Endothelial cell of umbilical vein (primary cell): ENCODE results near the gene ADAM8. TPM values are rescaled to one million over a fixed set of nuclear protein-coding genes. Genes with fewer than 3 reads are reported as not detected.

ENCODE experiments used
- BruUV-seq: library from RNA; stranded (reverse); fragments of 400-500 nt; replicated peaks from 2 replicates; lab custom pipeline; 2021; lab: Mats Ljungman, UMichigan
- CTCF ChIA-PET: fragments of 300-600, 350-600 bp; sonication (Branson Sonifier 250); formaldehyde crosslinking; loops from one replicate; lab custom pipeline; 2021; ENCODE audit warnings: antibody characterized with exemption, inconsistent platforms; lab: Charles Lee
- POLR2A ChIA-PET: fragments of 300-600, 350-600 bp; sonication (Branson Sonifier 250); formaldehyde crosslinking; loops from one replicate; lab custom pipeline; 2021; ENCODE audit warnings: antibody characterized with exemption, inconsistent platforms; lab: Charles Lee
- DNase-seq: peaks from one replicate; pipeline ENCODE4 v3.0.0-alpha.2; 2011; ENCODE audit warnings: low read depth, low spot score
- FAIRE-seq: peaks from 2 replicates; lab custom pipeline; 2011; peaks lifted over from hg19 to GRCh38; lab: Jason Lieb, UNC
- H2AFZ ChIP-seq: 2 replicates; pipeline ENCODE4 v1.6.0; 2012; ENCODE audit warnings: low read depth, low read length, control low read depth, inconsistent platforms
- H3K27ac ChIP-seq: 2 replicates; pipeline ENCODE4 v1.5.1; 2011; ENCODE audit warnings: low read depth, mild to moderate bottlenecking, control low read depth, low read length, moderate library complexity; ENCODE audit not compliant: insufficient read depth
- H3K27me3 ChIP-seq, 2 experiments: 2 replicates each; pipeline versions ENCODE4 v1.6.0 to v1.6.1; 2011; ENCODE audit warnings: low read length in 2 of 2, mixed read lengths in 1 of 2; ENCODE audit not compliant: control insufficient read depth in 2 of 2, insufficient read depth in 2 of 2
- H3K36me3 ChIP-seq, 2 experiments: 2 replicates in 1 of 2; 3 replicates in 1 of 2; pipeline ENCODE4 v1.5.1; 2011; ENCODE audit warnings: low read length in 2 of 2, mild to moderate bottlenecking in 1 of 2, moderate library complexity in 1 of 2; ENCODE audit not compliant: control insufficient read depth in 2 of 2, insufficient read depth in 2 of 2; ENCODE audit errors: extremely low read depth in 1 of 2
- H3K4me1 ChIP-seq: 3 replicates; pipeline ENCODE4 v1.5.1; 2011; ENCODE audit warnings: mild to moderate bottlenecking, low read length; ENCODE audit not compliant: control insufficient read depth, insufficient read depth; ENCODE audit errors: extremely low read depth
- H3K4me2 ChIP-seq: 2 replicates; pipeline ENCODE4 v1.6.1; 2011; ENCODE audit warnings: low read length, control low read depth, mixed read lengths; ENCODE audit not compliant: insufficient read depth
- H3K4me3 ChIP-seq, 3 experiments: fragments of 200-600 bp in 1 of 3; sonication (generic), shearing (Covaris generic) in 1 of 3; replicated peaks in 1 of 3; 2 replicates each; pipeline ENCODE4 v1.5.1; 2011 to 2016; ENCODE audit warnings: control low read depth in 3 of 3, low read length in 3 of 3, mild to moderate bottlenecking in 2 of 3, inconsistent platforms in 1 of 3, low read depth in 1 of 3, moderate library complexity in 1 of 3; ENCODE audit not compliant: insufficient read depth in 1 of 3
- H3K79me2 ChIP-seq: 2 replicates; pipeline ENCODE4 v1.6.0; 2012; ENCODE audit warnings: low read length, inconsistent platforms; ENCODE audit not compliant: control insufficient read depth, insufficient read depth
- H3K9ac ChIP-seq: replicated peaks from 2 replicates; pipeline ENCODE3; 2011; ENCODE audit warnings: low read length, control low read depth; ENCODE audit not compliant: insufficient read depth; ENCODE audit errors: extremely low read depth
- H3K9me1 ChIP-seq: replicated peaks from 3 replicates; pipeline ENCODE4 v1.6.0; 2011; ENCODE audit warnings: mild to moderate bottlenecking, low read length; ENCODE audit not compliant: control insufficient read depth, insufficient read depth; ENCODE audit errors: extremely low read depth
- H3K9me3 ChIP-seq: replicated peaks from 2 replicates; pipeline ENCODE4 v1.5.1; 2012; ENCODE audit warnings: low read length, inconsistent platforms; ENCODE audit not compliant: control insufficient read depth, insufficient read depth
- H4K20me1 ChIP-seq: replicated peaks from 2 replicates; pipeline ENCODE3; 2011; ENCODE audit warnings: mild to moderate bottlenecking, low read length; ENCODE audit not compliant: control insufficient read depth, insufficient read depth; ENCODE audit errors: extremely low read depth
- CTCF ChIP-seq, 2 donors: IDR thresholded peaks; 1 replicate in 1 of 2; 2 replicates in 1 of 2; pipeline ENCODE4 v1.5.1; 2011; ENCODE audit warnings: low read length in 2 of 2, mild to moderate bottlenecking in 2 of 2, moderate library complexity in 2 of 2, control low read depth in 1 of 2, inconsistent platforms in 1 of 2, low read depth in 1 of 2; ENCODE audit not compliant: insufficient read depth in 1 of 2; ENCODE audit errors: extremely low read depth in 1 of 2
- EZH2 ChIP-seq: IDR thresholded peaks from 2 replicates; pipeline ENCODE4 v1.6.1; 2012; ENCODE audit warnings: borderline replicate concordance, low read depth, mild to moderate bottlenecking, moderate library complexity, low read length, inconsistent platforms; ENCODE audit not compliant: severe bottlenecking
- FOS ChIP-seq: IDR thresholded peaks from 2 replicates; pipeline ENCODE4 v1.6.1; 2011; ENCODE audit warnings: mild to moderate bottlenecking, low read length, moderate library complexity, borderline replicate concordance; ENCODE audit not compliant: insufficient read depth
- GATA2 ChIP-seq: IDR thresholded peaks from 2 replicates; pipeline ENCODE4 v1.7.0; 2011; ENCODE audit warnings: low read depth, mild to moderate bottlenecking, moderate library complexity, mixed read lengths, low read length; ENCODE audit not compliant: insufficient read length, insufficient read depth
- JUN ChIP-seq: IDR thresholded peaks from 2 replicates; pipeline ENCODE4 v1.6.1; 2011; ENCODE audit warnings: borderline replicate concordance, low read depth; ENCODE audit not compliant: insufficient read length, insufficient read depth
- MAX ChIP-seq: IDR thresholded peaks from 2 replicates; pipeline ENCODE4 v1.6.1; 2011; ENCODE audit not compliant: insufficient read depth, insufficient read length
- MYC ChIP-seq: IDR thresholded peaks from one replicate; pipeline ENCODE4 v1.6.1; 2011; ENCODE audit warnings: mild to moderate bottlenecking, low read depth, low read length
- POLR2A ChIP-seq: IDR thresholded peaks from 2 replicates; pipeline ENCODE4 v1.6.1; 2012; ENCODE audit warnings: low read depth, mild to moderate bottlenecking, control low read depth, low read length
- POLR2AphosphoS5 ChIP-seq: IDR thresholded peaks from 2 replicates; pipeline ENCODE4 v1.6.1; 2012; ENCODE audit warnings: low read depth, mild to moderate bottlenecking, control low read depth, low read length, moderate library complexity; ENCODE audit not compliant: insufficient read depth
- dilution Hi-C: fragments of 300-500 bp; cut with MboI; formaldehyde crosslinking; loops from one replicate; pipeline ENCODE4 v1.15.0; 2019; ENCODE audit warnings: low sequenced_read_pairs; ENCODE audit not compliant: extremely low pct_ligation_motif_present
- intact Hi-C: fragments of 100-400 bp; cut with micrococcal nuclease; formaldehyde crosslinking; loops from one replicate; pipeline ENCODE4 v1.10.0; 2022
- polyA plus RNA-seq, 4 experiments: library from polyadenylated mRNA; depleted of rRNA in 3 of 4; stranded (reverse) in 3 of 4; unstranded in 1 of 4; fragments of >200 nt; gene quantifications; 2 replicates each; pipeline versions ENCODE4 v1.2.1 to v1.2.3, GENCODE V29; 2011 to 2012; ENCODE audit warnings: missing spikeins in 1 of 4
- total RNA-seq: library from RNA; stranded (reverse); gene quantifications from 2 replicates; pipeline ENCODE4 v1.2.3, GENCODE V29; 2021

Gene ADAM8
- total and polyA plus RNA-seq, 2 donors (not counting 3 experiments of a cell fraction or from before 2014, with no cell fraction given), result 0.51 to 0.55 TPM

- dilution Hi-C loops, result no loop called here
These were observed 61.1 kb downstream of the ADAM8 start for GRCh38 chr10:133215586-133215985.

GRCh38 chr10:133214468-133215410 lies 61.9 kb downstream of the ADAM8 start:
- Histone ChIP-seq H4K20me1 (no peaks in the 10 kb centered on the region), H3K79me2 (no peaks in the 10 kb centered on the region), H3K4me2 (no peak overlapping the region), H3K9me1 (no peaks in the 10 kb centered on the region), H3K9ac (no peak overlapping the region), H3K4me1 (no peaks in the 10 kb centered on the region), H3K9me3 (no peaks in the 10 kb centered on the region), H2AFZ (no peak overlapping the region), H3K27ac (no peak overlapping the region), H3K27me3 (no peaks in the 10 kb centered on the region), H3K36me3 (no peaks in the 10 kb centered on the region), H3K4me3 (no peak overlapping the region)
- intact Hi-C loops (no loop called here), dilution Hi-C loops (no loop called here)
- no peak for DNase-seq
- FAIRE-seq, result no peak
- CTCF ChIA-PET, result no interaction called here
- TF ChIP-seq POLR2AphosphoS5 (no peak), GATA2 (no peak), FOS (no peak), MAX (no peak), EZH2 (no peak), JUN (no peak), POLR2A (no peak), MYC (no peak), CTCF (IDR thresholded peaks at IDR 0.05; ENCODE audit: extremely low read depth in 1 of 2, insufficient read depth in 1 of 2, low read depth in 1 of 2, low read length in 2 of 2) (no peak)
- POLR2A ChIA-PET, result no interaction called here
- no TSS peak for BruUV-seq

More at GRCh38 chr10:133215586-133215985, 61.1 kb downstream of the ADAM8 start:
- no peak for DNase-seq
- Histone ChIP-seq H3K9me3 (no peaks in the 10 kb centered on the region), H3K27me3 (no peaks in the 10 kb centered on the region), H3K9me1 (no peaks in the 10 kb centered on the region), H3K4me1 (no peaks in the 10 kb centered on the region), H3K27ac (no peak overlapping the region), H2AFZ (no peak overlapping the region), H3K36me3 (no peaks in the 10 kb centered on the region), H3K4me2 (no peak overlapping the region), H4K20me1 (no peaks in the 10 kb centered on the region), H3K4me3 (no peak overlapping the region), H3K9ac (no peak overlapping the region), H3K79me2 (no peaks in the 10 kb centered on the region)
- no peak for FAIRE-seq
- no TSS peak for BruUV-seq
- ChIA-PET POLR2A (no interaction called here), CTCF (no interaction called here)
- TF ChIP-seq EZH2 (no peak), POLR2AphosphoS5 (no peak), MYC (no peak), POLR2A (no peak), MAX (no peak)
- intact Hi-C loops, result no loop called here
